ENCODE results near the gene SLC7A5. TPM values are rescaled to one million over a fixed set of nuclear protein-coding genes. Genes with fewer than 3 reads are reported as not detected.

Gene SLC7A5
- total and polyA plus RNA-seq, 2 of the 13 experiments (the other 11 are each of a cell fraction or from before 2014, with no cell fraction given): 79.6 to 155 TPM

DNA sequence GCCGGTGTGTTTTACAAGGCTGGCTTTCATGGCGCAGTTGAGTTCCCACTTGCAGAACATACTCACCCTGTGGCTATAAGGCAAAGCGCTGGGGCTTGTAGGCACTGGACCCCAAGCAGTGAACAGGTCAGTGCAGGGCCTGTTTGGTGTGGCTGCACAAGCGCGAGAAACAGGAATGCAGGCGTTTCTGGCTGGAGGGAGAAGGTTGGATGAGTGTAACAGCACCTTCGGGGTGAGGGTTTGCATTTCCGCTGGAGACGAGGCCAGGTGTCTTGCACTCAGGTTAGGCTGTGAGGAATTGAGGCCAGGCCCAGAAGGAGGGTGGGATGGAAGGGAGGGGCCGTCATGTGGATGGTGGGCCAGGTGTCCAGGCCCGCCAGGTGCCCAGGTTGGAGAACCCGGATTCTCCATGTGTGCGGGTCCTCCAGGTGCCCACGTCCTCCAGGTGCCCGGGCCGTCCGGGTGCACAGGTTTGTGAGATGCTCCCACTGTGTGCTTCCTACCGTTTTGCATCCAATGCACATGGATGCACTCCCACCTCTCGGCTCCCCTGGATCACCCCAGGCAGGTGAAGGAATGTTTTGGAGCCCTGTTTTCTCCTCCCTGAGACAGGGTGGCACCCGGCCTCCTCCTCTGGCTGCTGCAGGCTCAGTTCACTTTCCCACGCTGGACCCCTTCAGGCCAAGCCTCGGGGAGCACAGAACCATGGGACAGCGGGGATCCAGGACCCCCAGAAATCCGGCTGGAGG lies 46.0 kb downstream of the SLC7A5 start:
- H3K4me2 ChIP-seq (ENCODE audit: low read depth, low read length): no peak overlapping the region
- in situ Hi-C loops (cut with HindIII; ENCODE audit: extremely low pct_ligation_motif_present, low pct_unique_long_range_greater_than_20kb) (no loop called here), intact Hi-C loops (cut with micrococcal nuclease; ENCODE audit: unreplicated experiment) (no loop called here)
- H3K27ac ChIP-seq (ENCODE audit: extremely low read length, insufficient read depth, low read length): no peak overlapping the region
- peaks cover 80% of the 10 kb centered on the region for H3K4me1 ChIP-seq (ENCODE audit: insufficient read depth, low read length)
- H3K9ac ChIP-seq (ENCODE audit: insufficient read depth, low read depth, low read length): no peak overlapping the region
- WGBS (ENCODE audit: low lambda C conversion rate): 54% methylated on average over 24 of the region's 24 CpGs
- peaks cover 13 to 66% of the 10 kb centered on the region in 2 experiments for H3K27me3 ChIP-seq (ENCODE audit: control insufficient read depth in 1 of 2, insufficient read depth in 2 of 2, low read length in 2 of 2)
- H2AFZ ChIP-seq (ENCODE audit: low read length): no peak overlapping the region
- DNase-seq (ENCODE audit: low spot score) (no peak), ATAC-seq (peak; percentile 7; the same call in 2 of the 3 replicates), FAIRE-seq (no peak)
- H3K4me3 ChIP-seq (replicated peaks in 1 of 3; ENCODE audit: insufficient read depth in 1 of 3, low read depth in 2 of 3, low read length in 3 of 3): no peak overlapping the region
- no peaks in the 10 kb centered on the region for H3K79me2 ChIP-seq (ENCODE audit: insufficient read depth, low read length)
- no TSS peak for BruUV-seq (replicated peaks)
- H4K20me1 ChIP-seq (ENCODE audit: insufficient read depth, low read length): no peaks in the 10 kb centered on the region
- TF ChIP-seq ZFP36 (IDR thresholded peaks at IDR 0.05; ENCODE audit: borderline replicate concordance, low read depth, low read length, partially characterized antibody) (no peak), ETV6 (CRISPR knock-in tag; conservative IDR thresholded peaks at IDR 0.05) (no peak), XRCC5 (optimal IDR thresholded peaks at IDR 0.05; ENCODE audit: low read length) (no peak), TSC22D2 (CRISPR knock-in tag; IDR thresholded peaks at IDR 0.05; ENCODE audit: borderline replicate concordance) (no peak), JARID2 (CRISPR knock-in tag; IDR thresholded peaks at IDR 0.05; ENCODE audit: insufficient replicate concordance) (no peak), HNRNPL (IDR thresholded peaks at IDR 0.05; ENCODE audit: low read depth, low read length) (0 out of 2 replicates have a peak, but pooled peaks have one; percentile 6), ZSCAN30 (CRISPR knock-in tag; IDR thresholded peaks at IDR 0.05) (no peak), ZNF616 (CRISPR knock-in tag; IDR thresholded peaks at IDR 0.05; ENCODE audit: low read depth) (no peak), CC2D1A (CRISPR knock-in tag; IDR thresholded peaks at IDR 0.05) (no peak)
- TF ChIP-seq, protein P1, sequence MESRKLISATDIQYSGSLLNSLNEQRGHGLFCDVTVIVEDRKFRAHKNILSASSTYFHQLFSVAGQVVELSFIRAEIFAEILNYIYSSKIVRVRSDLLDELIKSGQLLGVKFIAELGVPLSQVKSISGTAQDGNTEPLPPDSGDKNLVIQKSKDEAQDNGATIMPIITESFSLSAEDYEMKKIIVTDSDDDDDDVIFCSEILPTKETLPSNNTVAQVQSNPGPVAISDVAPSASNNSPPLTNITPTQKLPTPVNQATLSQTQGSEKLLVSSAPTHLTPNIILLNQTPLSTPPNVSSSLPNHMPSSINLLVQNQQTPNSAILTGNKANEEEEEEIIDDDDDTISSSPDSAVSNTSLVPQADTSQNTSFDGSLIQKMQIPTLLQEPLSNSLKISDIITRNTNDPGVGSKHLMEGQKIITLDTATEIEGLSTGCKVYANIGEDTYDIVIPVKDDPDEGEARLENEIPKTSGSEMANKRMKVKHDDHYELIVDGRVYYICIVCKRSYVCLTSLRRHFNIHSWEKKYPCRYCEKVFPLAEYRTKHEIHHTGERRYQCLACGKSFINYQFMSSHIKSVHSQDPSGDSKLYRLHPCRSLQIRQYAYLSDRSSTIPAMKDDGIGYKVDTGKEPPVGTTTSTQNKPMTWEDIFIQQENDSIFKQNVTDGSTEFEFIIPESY (CRISPR knock-in tag; IDR thresholded peaks at IDR 0.05): 0 out of 2 replicates have a peak, but pooled peaks have one; percentile 13
- TF ChIP-seq, protein P2, sequence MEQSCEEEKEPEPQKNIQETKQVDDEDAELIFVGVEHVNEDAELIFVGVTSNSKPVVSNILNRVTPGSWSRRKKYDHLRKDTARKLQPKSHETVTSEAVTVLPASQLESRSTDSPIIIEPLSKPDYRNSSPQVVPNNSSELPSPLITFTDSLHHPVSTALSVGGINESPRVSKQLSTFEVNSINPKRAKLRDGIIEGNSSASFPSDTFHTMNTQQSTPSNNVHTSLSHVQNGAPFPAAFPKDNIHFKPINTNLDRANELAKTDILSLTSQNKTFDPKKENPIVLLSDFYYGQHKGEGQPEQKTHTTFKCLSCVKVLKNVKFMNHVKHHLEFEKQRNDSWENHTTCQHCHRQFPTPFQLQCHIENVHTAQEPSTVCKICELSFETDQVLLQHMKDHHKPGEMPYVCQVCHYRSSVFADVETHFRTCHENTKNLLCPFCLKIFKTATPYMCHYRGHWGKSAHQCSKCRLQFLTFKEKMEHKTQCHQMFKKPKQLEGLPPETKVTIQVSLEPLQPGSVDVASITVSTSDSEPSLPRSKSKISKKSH (CRISPR knock-in tag; IDR thresholded peaks at IDR 0.05; ENCODE audit: borderline replicate concordance): no peak
- H3K9me3 ChIP-seq (ENCODE audit: low read length): no peaks in the 10 kb centered on the region
- no peaks in the 10 kb centered on the region for H3K36me3 ChIP-seq (replicated peaks in 1 of 2; ENCODE audit: control insufficient read depth in 1 of 2, insufficient read depth in 2 of 2, low read length in 2 of 2)
- POLR2A ChIA-PET: interaction anchor here (1.0 to 5.6 kb wide), 2 partner anchors 17 to 24 kb away, joined by 3 to 22 read pairs; no protein-coding TSS in a partner anchor
- CTCF ChIA-PET (ENCODE audit: low intra/inter-chr PET ratio, low total read pairs): no interaction called here
